H1 (cell line): ENCODE data around the gene SH3D19. TPM values are rescaled to one million over a fixed set of nuclear protein-coding genes. Genes with fewer than 3 reads are reported as not detected.

Experiments
- BCL11A ChIP-seq, 2 experiments: IDR thresholded peaks; one replicate each; pipeline ENCODE4 v1.6.1; 2011; ENCODE audit warnings: low read depth in 2 of 2, low read length in 2 of 2, mild to moderate bottlenecking in 2 of 2
- CHD7 ChIP-seq: fragments of 300-600 bp; sonication (generic); IDR thresholded peaks from 2 replicates; pipeline ENCODE4 v1.7.1; 2012; ENCODE audit warnings: low read length, moderate library complexity, mild to moderate bottlenecking, inconsistent platforms; ENCODE audit not compliant: insufficient replicate concordance
- HDAC6 ChIP-seq: IDR thresholded peaks from one replicate; pipeline ENCODE4 v1.7.1; 2012; ENCODE audit warnings: low read depth, mild to moderate bottlenecking, inconsistent platforms, low read length, moderate library complexity
- NRF1 ChIP-seq: IDR thresholded peaks from 2 replicates; pipeline ENCODE4 v1.6.1; 2011; ENCODE audit warnings: mild to moderate bottlenecking, low read depth, low read length, improper control_type of control experiment
- polyA plus RNA-seq, 7 experiments: library from polyadenylated mRNA; depleted of rRNA in 3 of 7; stranded (reverse) in 5 of 7; unstranded in 2 of 7; fragments of >200 nt in 5 of 7; fragments of 200-250 nt in 2 of 7; gene quantifications; 1 replicate in 5 of 7; 2 replicates in 1 of 7; 4 replicates in 1 of 7; pipeline versions ENCODE4 v1.2.1 to v1.2.3, GENCODE V29; 2011 to 2013; ENCODE audit warnings: missing spikeins in 2 of 7, mixed read lengths in 2 of 7
- total RNA-seq: library from RNA; stranded (reverse); fragmentation: NEBNext Ultra II Directional; extraction: Animal tissue kit (Norgen Biotek cat#: 25700); gene quantifications from 2 replicates; pipeline ENCODE4 v1.2.1, GENCODE V29; 2021

Gene SH3D19
- total and polyA plus RNA-seq, 2 of the 8 experiments (the other 6 are each of a cell fraction or from before 2014, with no cell fraction given): 11.7 to 51.3 TPM

DNA sequence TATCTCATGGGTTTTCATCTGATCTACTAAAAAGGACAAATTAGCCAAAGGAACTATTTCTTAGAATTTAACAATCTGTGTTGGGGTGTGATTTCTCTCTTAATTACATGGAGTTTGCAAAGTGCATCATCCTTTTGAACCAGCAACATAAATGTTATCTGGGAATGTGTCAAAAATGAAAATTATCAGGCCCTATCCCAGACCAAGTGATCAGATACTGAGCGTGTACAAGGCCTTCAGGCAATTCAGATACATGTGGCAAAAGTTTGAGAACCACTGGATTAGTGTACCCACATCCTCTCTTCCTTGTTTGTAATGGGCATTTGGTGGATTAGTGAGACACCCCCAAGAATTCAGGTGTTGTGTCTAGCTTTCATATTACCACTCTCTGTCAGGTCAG lies 3.8 kb downstream of the SH3D19 start (continued):
- no peak for TF ChIP-seq NRF1
- TF ChIP-seq BCL11A (IDR thresholded peaks at IDR 0.05; ENCODE audit: low read depth in 2 of 2, low read length in 2 of 2): no peak
- TF ChIP-seq CHD7: no peak
- TF ChIP-seq HDAC6: no peak
